Measurements from ENCODE around the gene TXNRD1. TPM values are rescaled to one million over a fixed set of nuclear protein-coding genes. Genes with fewer than 3 reads are reported as not detected.

TXNRD1 gene
- total RNA-seq, 2 donors from 2014 or later = 35.9 to 36.6 TPM

- no peaks in the 10 kb centered on the region for H3K27me3 ChIP-seq
- DNase-seq = no peak
- H3K4me3 ChIP-seq = no peak overlapping the region
- no peak for ATAC-seq
- H3K36me3 ChIP-seq (replicated peaks in 1 of 2; ENCODE audit: insufficient read depth in 1 of 2, low read depth in 2 of 2) = peaks cover 0 to 4% of the 10 kb centered on the region in 2 donors
- no peak overlapping the region for H3K27ac ChIP-seq
- no peaks in the 10 kb centered on the region for H3K9me3 ChIP-seq
- whole genome bisulfite sequencing, 2 donors = 69 to 76% methylated on average over 6 of the region's 6 CpGs
- peaks cover 15% of the 10 kb centered on the region for H3K4me1 ChIP-seq
- TF ChIP-seq CTCF (IDR thresholded peaks at IDR 0.05) (no peak), POLR2A (IDR thresholded peaks at IDR 0.05) (no peak)
- intact Hi-C loops (cut with DNase I) = no loop called here
Measured at GRCh38 chr12:104306943-104307654, 91.5 kb downstream of the TXNRD1 start.

GRCh38 chr12:104307655-104308000 is 92.0 kb downstream of the TXNRD1 start:
- Histone ChIP-seq H3K4me3 (no peak overlapping the region), H3K36me3 (replicated peaks in 1 of 2; ENCODE audit: insufficient read depth in 1 of 2, low read depth in 2 of 2) (peaks cover 0 to 7% of the 10 kb centered on the region in 2 donors), H3K4me1 (peaks cover 15% of the 10 kb centered on the region), H3K9me3 (no peaks in the 10 kb centered on the region), H3K27ac (no peak overlapping the region), H3K27me3 (no peaks in the 10 kb centered on the region)
- intact Hi-C loops (cut with DNase I) = no loop called here
- TF ChIP-seq POLR2A (IDR thresholded peaks at IDR 0.05) (no peak), CTCF (IDR thresholded peaks at IDR 0.05) (no peak)
- DNase-seq = no peak
- no peak for ATAC-seq

- intact Hi-C loops (cut with DNase I) = no loop called here
- Histone ChIP-seq H3K4me1 (peaks cover 2% of the 10 kb centered on the region), H3K4me3 (no peak overlapping the region), H3K27me3 (no peaks in the 10 kb centered on the region), H3K27ac (no peak overlapping the region), H3K36me3 (replicated peaks in 1 of 2; ENCODE audit: insufficient read depth in 1 of 2, low read depth in 2 of 2) (peaks cover 0 to 14% of the 10 kb centered on the region in 2 donors), H3K9me3 (no peaks in the 10 kb centered on the region)
- DNase-seq (no peak), ATAC-seq (no peak)
- 95 to 99% methylated on average over 4 of the region's 4 CpGs for WGBS, 2 donors
- no peak for TF ChIP-seq POLR2A (IDR thresholded peaks at IDR 0.05)
- TF ChIP-seq CTCF (IDR thresholded peaks at IDR 0.05) = no peak
Measured at GRCh38 chr12:104309446-104309993, 93.9 kb downstream of the TXNRD1 start.

- intact Hi-C loops (cut with DNase I) = no loop called here
- no peaks in the 10 kb centered on the region for H3K4me1 ChIP-seq
- TF ChIP-seq POLR2A (IDR thresholded peaks at IDR 0.05) = no peak
- TF ChIP-seq CTCF (IDR thresholded peaks at IDR 0.05) = no peak
- no peak for ATAC-seq
- no peak for DNase-seq
- no peak overlapping the region for H3K27ac ChIP-seq
- 51 to 54% methylated on average over 5 of the region's 5 CpGs for WGBS, 2 donors
- peaks cover 0 to 14% of the 10 kb centered on the region in 2 donors for H3K36me3 ChIP-seq (replicated peaks in 1 of 2; ENCODE audit: insufficient read depth in 1 of 2, low read depth in 2 of 2)
- no peaks in the 10 kb centered on the region for H3K9me3 ChIP-seq
- no peak overlapping the region for H3K4me3 ChIP-seq
- H3K27me3 ChIP-seq = no peaks in the 10 kb centered on the region
Measured at GRCh38 chr12:104310751-104311633, 95.4 kb downstream of the TXNRD1 start.

All from body of pancreas (tissue), 4 donors.